Mesendoderm (in vitro differentiated cells): Measurements from ENCODE around the gene SIVA1.

Experiments used
- DNase-seq: peaks from one replicate; pipeline ENCODE4 v3.0.0; 2013
- H2AK5ac ChIP-seq: 2 replicates; pipeline ENCODE4 v1.6.1; 2013; ENCODE audit warnings: low read length, inconsistent platforms
- H2BK120ac ChIP-seq: 2 replicates; pipeline ENCODE4 v1.6.1; 2013; ENCODE audit warnings: low read depth, mild to moderate bottlenecking, low read length, moderate library complexity, mixed read lengths
- H2BK15ac ChIP-seq: replicated peaks from 2 replicates; pipeline ENCODE4 v1.6.1; 2013; ENCODE audit warnings: low read depth, mild to moderate bottlenecking, moderate library complexity
- H2BK5ac ChIP-seq: 2 replicates; pipeline ENCODE4 v1.6.1; 2013; ENCODE audit warnings: low read length, inconsistent platforms
- H3K18ac ChIP-seq: 2 replicates; pipeline ENCODE4 v1.6.1; 2013; ENCODE audit warnings: mild to moderate bottlenecking, low read length, mixed read lengths
- H3K23ac ChIP-seq: one replicate; pipeline ENCODE4 v1.6.1; 2013; ENCODE audit warnings: low read length
- H3K27ac ChIP-seq: 2 replicates; pipeline ENCODE4 v1.5.1; 2013; ENCODE audit warnings: low read depth, mild to moderate bottlenecking, inconsistent platforms, low read length, moderate library complexity
- H3K27me3 ChIP-seq: 2 replicates; pipeline ENCODE4 v1.6.1; 2013; ENCODE audit warnings: low read length, control low read depth, mild to moderate bottlenecking, inconsistent platforms; ENCODE audit not compliant: insufficient read depth, poor library complexity
- H3K36me3 ChIP-seq: 2 replicates; pipeline ENCODE4 v1.6.1; 2013; ENCODE audit warnings: low read length, inconsistent platforms; ENCODE audit not compliant: control insufficient read depth, insufficient read depth
- H3K4ac ChIP-seq: one replicate; pipeline ENCODE4 v1.6.1; 2013; ENCODE audit warnings: low read depth, mild to moderate bottlenecking, low read length, moderate library complexity
- H3K4me1 ChIP-seq: 2 replicates; pipeline ENCODE4 v1.6.1; 2013; ENCODE audit warnings: low read depth, low read length, inconsistent platforms; ENCODE audit not compliant: control insufficient read depth
- H3K4me2 ChIP-seq: 2 replicates; pipeline ENCODE4 v1.6.1; 2013; ENCODE audit warnings: low read length
- H3K4me3 ChIP-seq: 2 replicates; pipeline ENCODE4 v1.5.1; 2013; ENCODE audit warnings: mild to moderate bottlenecking, low read length
- H3K56ac ChIP-seq: one replicate; pipeline ENCODE4 v1.6.1; 2013; ENCODE audit warnings: low read length
- H3K79me1 ChIP-seq: 2 replicates; pipeline ENCODE4 v1.6.1; 2013; ENCODE audit warnings: low read length, inconsistent platforms
- H3K79me2 ChIP-seq: 2 replicates; pipeline ENCODE4 v1.6.1; 2013; ENCODE audit warnings: mild to moderate bottlenecking, low read length; ENCODE audit not compliant: control insufficient read depth, insufficient read depth
- H3K9ac ChIP-seq: 2 replicates; pipeline ENCODE4 v1.6.1; 2013; ENCODE audit warnings: low read length, inconsistent platforms
- H4K5ac ChIP-seq: one replicate; pipeline ENCODE4 v1.6.1; 2013; ENCODE audit warnings: low read length
- H4K8ac ChIP-seq: one replicate; pipeline ENCODE4 v1.6.1; 2013; ENCODE audit warnings: low read depth, mild to moderate bottlenecking, control low read depth, low read length, moderate library complexity
- WGBS: extraction: QIAGEN DNeasy Blood & Tissue Kit; methylation state at CpG from one replicate; pipeline ENCODE4 v1.1.7; 2013; ENCODE audit warnings: low lambda C conversion rate, missing lambda C conversion rate; ENCODE audit not compliant: insufficient coverage; ENCODE audit errors: extremely low coverage; 5-methylcytosine and 5-hydroxymethylcytosine counted together

SIVA1 gene

GRCh38 chr14:104782086-104782807 lies 29.3 kb downstream of the SIVA1 start:
- Histone ChIP-seq H3K9ac (no peak overlapping the region), H2BK5ac (no peak overlapping the region)
- WGBS: no CpG with 5 or more reads among the region's 28 CpGs

GRCh38 chr14:104782808-104783139 lies 29.8 kb downstream of the SIVA1 start:
- WGBS: no CpG with 5 or more reads among the region's 13 CpGs
- Histone ChIP-seq H3K4me3 (no peak overlapping the region), H3K36me3 (no peaks in the 10 kb centered on the region), H3K4ac (no peak overlapping the region), H3K9ac (no peak overlapping the region), H2AK5ac (no peak overlapping the region), H2BK120ac (no peak overlapping the region), H3K4me1 (no peaks in the 10 kb centered on the region), H3K27ac (no peak overlapping the region), H3K4me2 (no peak overlapping the region), H2BK5ac (no peak overlapping the region), H3K79me2 (no peaks in the 10 kb centered on the region), H3K18ac (no peak overlapping the region), H3K23ac (no peak overlapping the region), H2BK15ac (no peak overlapping the region), H4K5ac (no peak overlapping the region), H3K56ac (no peak overlapping the region), H4K8ac (no peak overlapping the region), H3K27me3 (no peaks in the 10 kb centered on the region), H3K79me1 (no peaks in the 10 kb centered on the region)
- DNase-seq: no peak

More at GRCh38 chr14:104782086-104782807, 29.3 kb downstream of the SIVA1 start:
- no peak overlapping the region for H2BK15ac ChIP-seq
- no peaks in the 10 kb centered on the region for H3K36me3 ChIP-seq
- H3K27ac ChIP-seq: no peak overlapping the region
- H3K23ac ChIP-seq: no peak overlapping the region
- no peak for DNase-seq
- H3K79me1 ChIP-seq: no peaks in the 10 kb centered on the region
- no peak overlapping the region for H3K56ac ChIP-seq
- no peak overlapping the region for H3K4ac ChIP-seq
- H4K5ac ChIP-seq: no peak overlapping the region
- no peak overlapping the region for H4K8ac ChIP-seq
- no peaks in the 10 kb centered on the region for H3K27me3 ChIP-seq
- no peak overlapping the region for H3K4me2 ChIP-seq
- H3K79me2 ChIP-seq: no peaks in the 10 kb centered on the region
- H3K4me3 ChIP-seq: no peak overlapping the region
- no peak overlapping the region for H3K18ac ChIP-seq
- no peaks in the 10 kb centered on the region for H3K4me1 ChIP-seq
- no peak overlapping the region for H2AK5ac ChIP-seq
- H2BK120ac ChIP-seq: no peak overlapping the region

GRCh38 chr14:104783484-104784217 lies 30.7 kb downstream of the SIVA1 start:
- Histone ChIP-seq H3K36me3 (no peaks in the 10 kb centered on the region), H3K9ac (no peak overlapping the region)
- no CpG with 5 or more reads among the region's 16 CpGs for WGBS

GRCh38 chr14:104784218-104784568 lies 31.2 kb downstream of the SIVA1 start:
- H3K36me3 ChIP-seq: no peaks in the 10 kb centered on the region
- no peaks in the 10 kb centered on the region for H3K4me1 ChIP-seq
- no CpG with 5 or more reads among the region's 9 CpGs for WGBS
- no peak overlapping the region for H2BK15ac ChIP-seq
- no peak overlapping the region for H2BK120ac ChIP-seq
- no peak overlapping the region for H3K4me3 ChIP-seq
- H3K79me1 ChIP-seq: no peaks in the 10 kb centered on the region
- no peak for DNase-seq
- no peak overlapping the region for H3K4ac ChIP-seq
- H3K27ac ChIP-seq: no peak overlapping the region
- H3K18ac ChIP-seq: no peak overlapping the region
- H3K9ac ChIP-seq: no peak overlapping the region
- no peak overlapping the region for H2AK5ac ChIP-seq
- H3K27me3 ChIP-seq: no peaks in the 10 kb centered on the region
- H3K56ac ChIP-seq: no peak overlapping the region
- H3K4me2 ChIP-seq: no peak overlapping the region
- no peak overlapping the region for H4K5ac ChIP-seq
- no peak overlapping the region for H2BK5ac ChIP-seq
- no peak overlapping the region for H3K23ac ChIP-seq
- H4K8ac ChIP-seq: no peak overlapping the region
- no peaks in the 10 kb centered on the region for H3K79me2 ChIP-seq

More at GRCh38 chr14:104783484-104784217, 30.7 kb downstream of the SIVA1 start:
- H3K18ac ChIP-seq: no peak overlapping the region
- no peak overlapping the region for H3K23ac ChIP-seq
- H3K4me3 ChIP-seq: no peak overlapping the region
- H3K4me1 ChIP-seq: no peaks in the 10 kb centered on the region
- H4K8ac ChIP-seq: no peak overlapping the region
- H3K4me2 ChIP-seq: no peak overlapping the region
- no peak overlapping the region for H3K56ac ChIP-seq
- no peak overlapping the region for H4K5ac ChIP-seq
- no peak overlapping the region for H2BK120ac ChIP-seq
- no peak overlapping the region for H2BK5ac ChIP-seq
- no peak overlapping the region for H3K27ac ChIP-seq
- H3K27me3 ChIP-seq: no peaks in the 10 kb centered on the region
- DNase-seq: no peak
- no peak overlapping the region for H3K4ac ChIP-seq
- H2AK5ac ChIP-seq: no peak overlapping the region
- H2BK15ac ChIP-seq: no peak overlapping the region
- no peaks in the 10 kb centered on the region for H3K79me1 ChIP-seq
- H3K79me2 ChIP-seq: no peaks in the 10 kb centered on the region

- Histone ChIP-seq H3K56ac (no peak overlapping the region), H3K79me2 (no peaks in the 10 kb centered on the region), H3K27ac (no peak overlapping the region), H3K36me3 (no peaks in the 10 kb centered on the region), H2BK5ac (no peak overlapping the region), H3K9ac (no peak overlapping the region), H3K4me2 (no peak overlapping the region), H3K18ac (no peak overlapping the region), H3K4me1 (no peaks in the 10 kb centered on the region), H3K4ac (no peak overlapping the region), H2BK15ac (no peak overlapping the region), H2BK120ac (no peak overlapping the region), H3K4me3 (no peak overlapping the region), H3K23ac (no peak overlapping the region), H3K79me1 (no peaks in the 10 kb centered on the region), H4K8ac (no peak overlapping the region), H2AK5ac (no peak overlapping the region), H4K5ac (no peak overlapping the region), H3K27me3 (no peaks in the 10 kb centered on the region)
- WGBS: no CpG with 5 or more reads among the region's 36 CpGs
- no peak for DNase-seq
Observed at GRCh38 chr14:104784846-104785707, 32.1 kb downstream of the SIVA1 start.
